Vagina (tissue), 2 donors: ENCODE results near the gene SUPT3H.

Experiments used
- POLR2AphosphoS5 ChIP-seq, 2 donors: sonication (generic); formaldehyde crosslinking; IDR thresholded peaks; one replicate each; pipeline ENCODE4 v1.9.0; 2017; ENCODE audit warnings: antibody characterized with exemption in 2 of 2, mild to moderate bottlenecking in 2 of 2, low read depth in 1 of 2; ENCODE audit not compliant: insufficient read depth in 1 of 2
- TF ChIP-seq, protein P1 (sequence below), 3 experiments: fragments of 450-650 bp in 2 of 3; fragments of 200-600 bp in 1 of 3; sonication (generic) in 1 of 3; IDR thresholded peaks; one replicate each; pipeline ENCODE4 v1.5.1; 2017 to 2019; ENCODE audit warnings: antibody characterized with exemption in 3 of 3, mild to moderate bottlenecking in 2 of 3, moderate library complexity in 2 of 3

DNA sequence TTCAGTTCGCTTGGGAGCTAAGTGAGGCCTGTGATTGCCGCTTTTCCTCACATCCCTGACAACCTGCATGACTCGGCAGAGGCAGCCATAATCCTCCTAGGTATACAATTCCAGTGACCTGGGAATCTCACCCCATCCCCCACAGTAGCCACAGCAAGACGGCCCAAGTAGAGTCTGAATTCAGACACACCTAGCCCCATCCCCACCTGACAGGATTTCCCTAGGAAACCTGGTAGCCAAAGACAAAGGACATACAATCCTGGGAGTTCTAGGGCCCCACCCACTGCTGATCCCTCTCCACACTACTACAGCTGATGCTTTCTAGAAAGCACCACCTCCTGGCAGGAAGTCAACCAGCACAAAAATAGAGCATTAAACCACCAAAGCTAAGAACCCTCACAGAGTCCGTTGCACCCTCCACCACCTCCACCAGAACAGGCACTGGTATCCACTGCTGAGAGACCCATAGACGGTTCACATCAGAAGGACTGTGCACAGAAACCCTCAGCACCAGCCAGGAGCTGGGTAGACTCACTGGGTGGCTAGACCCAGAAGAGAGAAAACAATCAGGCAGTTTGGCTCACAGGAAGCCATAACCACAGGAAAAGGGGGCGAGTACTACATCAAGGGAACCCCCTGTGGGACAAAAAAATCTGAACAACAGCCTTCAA, 67.5 kb downstream of the SUPT3H start:
- TF ChIP-seq, protein P1, sequence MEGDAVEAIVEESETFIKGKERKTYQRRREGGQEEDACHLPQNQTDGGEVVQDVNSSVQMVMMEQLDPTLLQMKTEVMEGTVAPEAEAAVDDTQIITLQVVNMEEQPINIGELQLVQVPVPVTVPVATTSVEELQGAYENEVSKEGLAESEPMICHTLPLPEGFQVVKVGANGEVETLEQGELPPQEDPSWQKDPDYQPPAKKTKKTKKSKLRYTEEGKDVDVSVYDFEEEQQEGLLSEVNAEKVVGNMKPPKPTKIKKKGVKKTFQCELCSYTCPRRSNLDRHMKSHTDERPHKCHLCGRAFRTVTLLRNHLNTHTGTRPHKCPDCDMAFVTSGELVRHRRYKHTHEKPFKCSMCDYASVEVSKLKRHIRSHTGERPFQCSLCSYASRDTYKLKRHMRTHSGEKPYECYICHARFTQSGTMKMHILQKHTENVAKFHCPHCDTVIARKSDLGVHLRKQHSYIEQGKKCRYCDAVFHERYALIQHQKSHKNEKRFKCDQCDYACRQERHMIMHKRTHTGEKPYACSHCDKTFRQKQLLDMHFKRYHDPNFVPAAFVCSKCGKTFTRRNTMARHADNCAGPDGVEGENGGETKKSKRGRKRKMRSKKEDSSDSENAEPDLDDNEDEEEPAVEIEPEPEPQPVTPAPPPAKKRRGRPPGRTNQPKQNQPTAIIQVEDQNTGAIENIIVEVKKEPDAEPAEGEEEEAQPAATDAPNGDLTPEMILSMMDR (IDR thresholded peaks at IDR 0.05) = no peak
- TF ChIP-seq POLR2AphosphoS5 (IDR thresholded peaks at IDR 0.05; ENCODE audit: insufficient read depth in 1 of 2, low read depth in 1 of 2) = no peak
